Subcutaneous adipose tissue (tissue), 4 donors: Measurements from ENCODE around the gene UBTF. TPM values are rescaled to one million over a fixed set of nuclear protein-coding genes. Genes with fewer than 3 reads are reported as not detected.

Source experiments
- small RNA-seq: library from RNA; depleted of rRNA; stranded (forward); fragments of <200 nt; gene quantifications from one replicate; pipeline ENCODE3, GENCODE V24; 2016
- total RNA-seq, 4 donors: library from RNA; depleted of rRNA; stranded (reverse); fragments of >200 nt; gene quantifications; one replicate each; pipeline ENCODE4 v1.1.0, GENCODE V29; 2016

The UBTF gene
- total RNA-seq, 4 donors from 2014 or later = 23.5 to 63.5 (median 35.3) TPM

Small RNAs within 50 kb of the gene (small RNA-seq; reads per million reads assigned to genes)
- gene MIR6782 = not detected

Other genes starting within 250 kb of the UBTF start
- gene NAGS, start 215.1 kb downstream of the UBTF start, total RNA-seq = 1 to 10 TPM in 2 of 4 donors, under 1 TPM in 1, not detected in 1; 0.94 to 1.5 (median 1.3) TPM
- gene TMEM101, start 204.7 kb downstream of the UBTF start, total RNA-seq = 10 to 100 TPM; 13.5 to 28.4 (median 21.9) TPM
- 10 to 100 TPM; 26.2 to 57.2 (median 29.1) TPM for gene LSM12, start 153.0 kb downstream of the UBTF start, total RNA-seq
- gene G6PC3, start 148.9 kb downstream of the UBTF start, total RNA-seq = 10 to 100 TPM; 30.6 to 39.9 (median 35.7) TPM
- 10 to 100 TPM; 23.3 to 91.7 (median 42.4) TPM for gene HDAC5, start 96.0 kb downstream of the UBTF start, total RNA-seq
- gene HROB, start 77.7 kb downstream of the UBTF start, total RNA-seq = 1 to 10 TPM in 3 of 4 donors, under 1 TPM in 1; 0.82 to 3.6 (median 1.8) TPM
- gene ASB16, start 49.0 kb downstream of the UBTF start, total RNA-seq = not detected
- 10 to 100 TPM; 26.6 to 36.0 (median 33.2) TPM for gene TMUB2, start 32.7 kb downstream of the UBTF start, total RNA-seq
- gene ATXN7L3, start 19.8 kb downstream of the UBTF start, total RNA-seq = 10 to 100 TPM; 11.7 to 31.6 (median 28.2) TPM
- under 1 TPM in 2 of 4 donors, not detected in 2; under 0.01 to 0.16 TPM for gene SLC4A1, start 48.5 kb upstream of the UBTF start, total RNA-seq
- under 1 TPM in 1 of 4 donors, not detected in 3; 0.51 TPM for gene RUNDC3A, start 88.9 kb upstream of the UBTF start, total RNA-seq
- 10 to 100 TPM; 35.7 to 55.4 (median 42.5) TPM for gene SLC25A39, start 105.1 kb upstream of the UBTF start, total RNA-seq
- gene GRN, start 125.6 kb upstream of the UBTF start, total RNA-seq = 100 to 1,000 TPM; 201 to 823 (median 325) TPM
- gene FAM171A2, start 144.2 kb upstream of the UBTF start, total RNA-seq = 1 to 10 TPM in 2 of 4 donors, under 1 TPM in 2; 0.66 to 6.2 (median 1.1) TPM
- under 1 TPM in 3 of 4 donors, not detected in 1; 0.44 to 0.65 (median 0.57) TPM for gene ITGA2B, start 170.0 kb upstream of the UBTF start, total RNA-seq